HepG2 (cell line): ENCODE results near the gene HNF1B. TPM values are rescaled to one million over a fixed set of nuclear protein-coding genes. Genes with fewer than 3 reads are reported as not detected.

Experiments used
- ATAC-seq: fragments of 200-7000 bp; cut with Tn5 transposase; 3 replicates; pipeline ENCODE4 v1.9.1; 2020; ENCODE audit warnings: mild to moderate bottlenecking, moderate library complexity
- BruUV-seq: library from RNA; stranded (reverse); fragments of 400-500 nt; replicated peaks from 2 replicates; lab custom pipeline; 2021; lab: Mats Ljungman, UMichigan
- CTCF ChIA-PET: fragments of 300-600 bp; formaldehyde crosslinking; extraction: SDS; loops from one replicate; lab custom pipeline; 2021; ENCODE audit warnings: low total read pairs, inconsistent platforms, low intra/inter-chr PET ratio; lab: Yijun Ruan, JAX
- POLR2A ChIA-PET: fragments of 350-600 bp; sonication (Branson Sonifier 250); formaldehyde crosslinking; loops from one replicate; lab custom pipeline; 2020; ENCODE audit warnings: antibody characterized with exemption, inconsistent platforms; lab: Yijun Ruan, JAX
- DNase-seq: peaks from one replicate; pipeline ENCODE4 v3.0.0-alpha.2; 2015; ENCODE audit warnings: low spot score
- FAIRE-seq: peaks from 3 replicates; lab custom pipeline; 2011; peaks lifted over from hg19 to GRCh38; lab: Jason Lieb, UNC
- H2AFZ ChIP-seq: one replicate; pipeline ENCODE4 v1.6.1; 2011; ENCODE audit warnings: low read length, inconsistent platforms
- H3K27ac ChIP-seq: fragments of 300-600 bp; 3 replicates; pipeline ENCODE4 v1.8.0; 2011; ENCODE audit warnings: mixed run types, mild to moderate bottlenecking, mixed read lengths, low read length, inconsistent platforms; ENCODE audit not compliant: insufficient read depth; ENCODE audit errors: extremely low read length
- H3K27me3 ChIP-seq, 2 experiments: fragments of 200-600 bp in 1 of 2; 2 replicates in 1 of 2; 3 replicates in 1 of 2; pipeline versions ENCODE4 v1.6.0 to v1.8.0; 2011; ENCODE audit warnings: low read length in 2 of 2, mild to moderate bottlenecking in 2 of 2, moderate library complexity in 2 of 2, inconsistent platforms in 1 of 2; ENCODE audit not compliant: insufficient read depth in 2 of 2, control insufficient read depth in 1 of 2
- H3K36me3 ChIP-seq, 2 experiments: fragments of 200-600 bp in 1 of 2; replicated peaks in 1 of 2; 2 replicates in 1 of 2; 3 replicates in 1 of 2; pipeline versions ENCODE4 v1.5.1 to v1.8.0; 2011; ENCODE audit warnings: low read length in 2 of 2, inconsistent platforms in 1 of 2; ENCODE audit not compliant: insufficient read depth in 2 of 2, control insufficient read depth in 1 of 2
- H3K4me1 ChIP-seq: 2 replicates; pipeline ENCODE4 v1.5.1; 2012; ENCODE audit warnings: low read length, inconsistent platforms; ENCODE audit not compliant: insufficient read depth
- H3K4me2 ChIP-seq: 2 replicates; pipeline ENCODE4 v1.6.0; 2011; ENCODE audit warnings: low read depth, low read length, inconsistent platforms
- H3K4me3 ChIP-seq, 3 experiments: fragments of 200-600 bp in 1 of 3; sonication (generic), shearing (Covaris generic) in 1 of 3; replicated peaks in 1 of 3; 2 replicates each; pipeline ENCODE4 v1.5.1; 2011 to 2016; ENCODE audit warnings: low read length in 3 of 3, inconsistent platforms in 2 of 3, low read depth in 2 of 3, mild to moderate bottlenecking in 2 of 3, control low read depth in 1 of 3, mixed read lengths in 1 of 3; ENCODE audit not compliant: insufficient read depth in 1 of 3
- H3K79me2 ChIP-seq: one replicate; pipeline ENCODE4 v1.6.1; 2011; ENCODE audit warnings: low read length, inconsistent platforms; ENCODE audit not compliant: insufficient read depth
- H3K9ac ChIP-seq: 2 replicates; pipeline ENCODE4 v1.6.0; 2011; ENCODE audit warnings: mild to moderate bottlenecking, low read depth, low read length, inconsistent platforms; ENCODE audit not compliant: insufficient read depth
- H3K9me3 ChIP-seq: 2 replicates; pipeline ENCODE4 v1.5.1; 2012; ENCODE audit warnings: mild to moderate bottlenecking, low read length
- H4K20me1 ChIP-seq: 2 replicates; pipeline ENCODE4 v1.6.0; 2011; ENCODE audit warnings: inconsistent platforms, mild to moderate bottlenecking, low read length, moderate library complexity; ENCODE audit not compliant: insufficient read depth
- ARHGAP35 ChIP-seq: sonication (generic); formaldehyde crosslinking; IDR thresholded peaks from 2 replicates; pipeline ENCODE4 v1.9.0; 2022; ENCODE audit warnings: mild to moderate bottlenecking, inconsistent platforms, moderate library complexity, missing genetic modification reagents, borderline replicate concordance
- BRCA1 ChIP-seq: sonication (generic); formaldehyde crosslinking; IDR thresholded peaks from 2 replicates; pipeline ENCODE4 v1.4.0; 2020; ENCODE audit warnings: missing genetic modification reagents
- POGZ ChIP-seq: sonication (generic); formaldehyde crosslinking; IDR thresholded peaks from 2 replicates; pipeline ENCODE4 v1.4.0; 2020; ENCODE audit warnings: mild to moderate bottlenecking, missing genetic modification reagents
- ZBTB7B ChIP-seq: sonication (generic); formaldehyde crosslinking; IDR thresholded peaks from 2 replicates; pipeline ENCODE4 v1.4.0; 2020; ENCODE audit warnings: missing genetic modification reagents
- ZNF331 ChIP-seq: sonication (generic); formaldehyde crosslinking; IDR thresholded peaks from 2 replicates; pipeline ENCODE4 v1.4.0; 2020; ENCODE audit warnings: missing genetic modification reagents
- ZNF335 ChIP-seq: sonication (generic); formaldehyde crosslinking; IDR thresholded peaks from 2 replicates; pipeline ENCODE4 v1.4.0; 2020; ENCODE audit warnings: missing genetic modification reagents
- ZNF773 ChIP-seq: sonication (generic); formaldehyde crosslinking; IDR thresholded peaks from 2 replicates; pipeline ENCODE4 v1.4.0; 2020; ENCODE audit warnings: missing genetic modification reagents, borderline replicate concordance
- WGBS: methylation state at CpG from one replicate; pipeline ENCODE4 v1.1.6; 2017; ENCODE audit warnings: low lambda C conversion rate; 5-methylcytosine and 5-hydroxymethylcytosine counted together
- in situ Hi-C: cut with HindIII; loops from 2 replicates; pipeline ENCODE4 v1.10.0; 2017; ENCODE audit warnings: low pct_unique_long_range_greater_than_20kb; ENCODE audit not compliant: extremely low pct_ligation_motif_present
- intact Hi-C: fragments of 100-400 bp; cut with micrococcal nuclease; formaldehyde crosslinking; loops from one replicate; pipeline ENCODE4 v1.10.0; 2022; ENCODE audit not compliant: unreplicated experiment
- polyA plus RNA-seq, 8 experiments: library from polyadenylated mRNA; depleted of rRNA in 3 of 8; stranded (reverse) in 7 of 8; unstranded in 1 of 8; fragments of >200 nt; fragmentation: Illumina TruSeq in 4 of 8; extraction: Trizol in 4 of 8; gene quantifications; 2 replicates each; pipeline versions ENCODE4 v1.2.1 to v1.2.3, GENCODE V29; 2011 to 2016; ENCODE audit warnings: low read depth in 4 of 8, missing spikeins in 1 of 8, mixed read lengths in 1 of 8; ENCODE audit not compliant: insufficient read depth in 1 of 8
- total RNA-seq, 5 experiments: library from RNA; depleted of rRNA; stranded (reverse); fragments of >200 nt; fragmentation: Illumina TruSeq; extraction: Trizol; gene quantifications; 2 replicates each; pipeline ENCODE4 v1.2.3, GENCODE V29; 2016; ENCODE audit warnings: low read depth in 1 of 5
- TF ChIP-seq, protein P1 (sequence below): sonication (generic); formaldehyde crosslinking; IDR thresholded peaks from 2 replicates; pipeline ENCODE4 v1.9.0; 2021; ENCODE audit warnings: missing genetic modification reagents, borderline replicate concordance

HNF1B gene
- total and polyA plus RNA-seq, 2 of the 13 experiments (the other 11 are each of a cell fraction or from before 2014, with no cell fraction given), result 1.9 to 5.3 TPM

- Histone ChIP-seq H3K9me3 (no peaks in the 10 kb centered on the region), H2AFZ (no peak overlapping the region), H3K27me3 (peaks cover 6 to 24% of the 10 kb centered on the region in 2 experiments; a peak in 4 of 5 replicates), H3K79me2 (no peaks in the 10 kb centered on the region), H3K4me1 (peaks cover 25% of the 10 kb centered on the region), H3K27ac (no peak overlapping the region), H3K9ac (no peak overlapping the region)
- ChIA-PET POLR2A (no interaction called here), CTCF (no interaction called here)
- 43% methylated on average over 2 of the region's 2 CpGs for WGBS
- in situ Hi-C loops, result no loop called here
- TF ChIP-seq ZNF773 (CRISPR knock-in tag), result no peak
- TF ChIP-seq ZNF331, result no peak
- no peak for TF ChIP-seq ZNF335
- no peak for TF ChIP-seq POGZ
- no peak for TF ChIP-seq ZBTB7B (CRISPR knock-in tag)
- TF ChIP-seq, protein P1, sequence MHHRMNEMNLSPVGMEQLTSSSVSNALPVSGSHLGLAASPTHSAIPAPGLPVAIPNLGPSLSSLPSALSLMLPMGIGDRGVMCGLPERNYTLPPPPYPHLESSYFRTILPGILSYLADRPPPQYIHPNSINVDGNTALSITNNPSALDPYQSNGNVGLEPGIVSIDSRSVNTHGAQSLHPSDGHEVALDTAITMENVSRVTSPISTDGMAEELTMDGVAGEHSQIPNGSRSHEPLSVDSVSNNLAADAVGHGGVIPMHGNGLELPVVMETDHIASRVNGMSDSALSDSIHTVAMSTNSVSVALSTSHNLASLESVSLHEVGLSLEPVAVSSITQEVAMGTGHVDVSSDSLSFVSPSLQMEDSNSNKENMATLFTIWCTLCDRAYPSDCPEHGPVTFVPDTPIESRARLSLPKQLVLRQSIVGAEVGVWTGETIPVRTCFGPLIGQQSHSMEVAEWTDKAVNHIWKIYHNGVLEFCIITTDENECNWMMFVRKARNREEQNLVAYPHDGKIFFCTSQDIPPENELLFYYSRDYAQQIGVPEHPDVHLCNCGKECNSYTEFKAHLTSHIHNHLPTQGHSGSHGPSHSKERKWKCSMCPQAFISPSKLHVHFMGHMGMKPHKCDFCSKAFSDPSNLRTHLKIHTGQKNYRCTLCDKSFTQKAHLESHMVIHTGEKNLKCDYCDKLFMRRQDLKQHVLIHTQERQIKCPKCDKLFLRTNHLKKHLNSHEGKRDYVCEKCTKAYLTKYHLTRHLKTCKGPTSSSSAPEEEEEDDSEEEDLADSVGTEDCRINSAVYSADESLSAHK (CRISPR knock-in tag), result no peak
- TF ChIP-seq BRCA1 (CRISPR knock-in tag), result no peak
- no peak for TF ChIP-seq ARHGAP35 (CRISPR knock-in tag)
- TF ChIP-seq, all 625 proteins: peak for 0
- ATAC-seq (no peak), DNase-seq (no peak), FAIRE-seq (no peak)
- no TSS peak for BruUV-seq
- H3K36me3 ChIP-seq, result no peaks in the 10 kb centered on the region
- H3K4me3 ChIP-seq, result no peak overlapping the region
- no peaks in the 10 kb centered on the region for H4K20me1 ChIP-seq
- no peak overlapping the region for H3K4me2 ChIP-seq
- intact Hi-C loops, result loop anchor here (10.0 kb wide), 1 partner anchor 52 kb away; no protein-coding TSS in a partner anchor
Measured at GRCh38 chr17:37792787-37793186, 47.9 kb upstream of the HNF1B start.
